CD4-positive, alpha-beta T cell treated with Interleukin-10 for 1 hour (primary cell): ENCODE results near the gene SSBP3.
"Not testable (repeated sequence)": the region's sequence is repeated elsewhere in the genome, so short reads cannot be mapped to it uniquely, and the experiment has no call there.

Experiments used
- DNase-seq: peaks from one replicate; pipeline ENCODE4 v3.0.0-alpha.2; 2020

SSBP3 gene

GRCh38 chr1:54347955-54348699 is 58.1 kb downstream of the SSBP3 start:
- DNase-seq, result no peak

DNA sequence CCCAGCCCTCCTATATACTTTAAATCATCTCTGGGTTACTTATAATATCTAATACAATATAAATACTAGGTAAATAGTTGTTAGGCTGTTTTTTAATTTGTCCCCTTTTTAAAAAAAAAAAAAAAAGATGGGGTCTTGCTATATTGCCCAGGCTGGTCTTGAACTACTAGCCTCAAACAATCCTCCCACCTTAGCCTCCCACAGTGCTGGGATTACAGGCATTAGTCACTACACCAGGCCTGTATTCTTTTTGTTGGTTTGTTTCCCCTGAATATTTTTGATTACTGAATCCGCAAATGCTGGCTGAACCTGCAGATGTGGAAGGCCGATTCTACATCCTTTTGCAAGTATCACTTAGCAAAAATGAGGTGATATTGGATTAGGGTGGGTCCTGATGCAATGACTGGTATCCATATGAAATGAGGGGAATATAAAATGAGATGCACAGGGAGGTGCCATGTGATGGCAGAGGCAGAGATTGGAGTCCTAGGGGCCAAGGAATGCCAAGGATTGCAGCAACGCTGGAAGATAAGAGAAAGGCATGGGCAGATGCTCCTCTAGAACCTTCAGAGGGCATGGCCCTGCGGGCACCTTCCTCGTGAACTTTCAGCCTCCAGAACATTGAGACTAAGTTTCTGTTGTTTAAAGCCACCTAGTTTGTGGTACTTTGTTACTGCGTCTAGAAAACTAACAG is 58.8 kb downstream of the SSBP3 start:
- DNase-seq, result no peak

DNA sequence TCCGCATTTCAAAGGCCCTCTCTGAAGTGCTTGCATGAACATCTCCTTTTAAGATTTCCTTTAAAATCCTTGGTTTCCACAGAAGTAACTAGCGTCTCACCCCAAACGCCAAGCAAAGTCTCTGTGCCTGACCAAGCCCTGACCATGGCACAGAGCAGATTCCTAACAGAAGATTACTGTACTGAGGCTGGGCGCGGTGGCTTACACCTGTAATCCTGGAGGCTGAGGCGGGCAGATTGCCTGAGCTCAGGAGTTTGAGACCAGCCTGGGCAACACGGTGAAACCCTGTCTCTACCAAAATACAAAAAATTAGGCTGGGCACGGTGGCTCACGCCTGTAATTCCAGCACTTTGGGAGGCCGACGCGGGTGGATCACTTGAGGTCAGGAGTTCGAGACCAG is 60.6 kb downstream of the SSBP3 start:
- not testable (repeated sequence) for DNase-seq

- no peak for DNase-seq
Observed at GRCh38 chr1:54345116-54345515, 61.1 kb downstream of the SSBP3 start.

DNA sequence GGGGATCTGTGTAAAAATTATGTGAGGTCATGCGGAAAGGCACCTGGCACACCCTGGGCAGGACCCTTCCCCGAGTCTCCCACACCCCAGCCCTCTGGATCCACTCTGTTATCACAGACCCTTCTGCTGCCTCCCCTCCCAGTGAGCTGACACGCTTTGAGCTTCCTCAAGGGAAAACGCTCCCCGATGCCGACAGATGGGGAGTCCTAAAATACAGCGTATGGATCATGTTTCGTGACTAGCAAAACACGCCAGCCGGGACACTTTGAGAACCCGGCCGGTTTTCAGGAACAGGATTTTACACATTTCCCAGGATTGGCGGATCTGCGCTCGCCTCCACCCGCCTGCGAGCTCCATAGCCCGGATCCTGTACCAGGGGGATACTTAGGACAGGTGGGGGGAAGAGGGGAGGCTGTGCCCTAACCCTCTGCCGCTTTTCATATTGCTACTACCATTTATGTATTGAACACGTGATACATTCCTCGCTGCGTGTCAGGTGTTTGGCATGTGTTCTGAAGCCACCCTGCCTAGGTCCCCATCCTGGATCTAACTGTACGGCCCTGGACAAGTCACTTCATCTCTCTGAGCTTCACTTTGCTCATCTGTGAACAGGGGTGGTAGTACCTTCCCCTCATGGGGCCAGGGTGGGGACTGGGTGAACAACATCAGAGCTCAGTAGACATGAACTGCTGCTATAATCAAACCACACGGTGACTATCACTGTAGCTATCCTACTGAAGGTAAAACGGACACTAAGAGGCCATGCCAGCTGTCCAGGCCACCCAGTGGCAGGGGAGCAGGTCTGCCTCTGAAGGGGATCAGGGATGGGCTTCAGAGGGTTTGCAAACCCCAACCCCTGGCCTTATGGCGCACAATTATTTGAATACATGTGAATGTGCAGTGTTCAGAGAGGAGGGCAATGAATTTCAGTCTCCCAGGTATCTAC is 63.2 kb downstream of the SSBP3 start:
- no peak for DNase-seq

DNA sequence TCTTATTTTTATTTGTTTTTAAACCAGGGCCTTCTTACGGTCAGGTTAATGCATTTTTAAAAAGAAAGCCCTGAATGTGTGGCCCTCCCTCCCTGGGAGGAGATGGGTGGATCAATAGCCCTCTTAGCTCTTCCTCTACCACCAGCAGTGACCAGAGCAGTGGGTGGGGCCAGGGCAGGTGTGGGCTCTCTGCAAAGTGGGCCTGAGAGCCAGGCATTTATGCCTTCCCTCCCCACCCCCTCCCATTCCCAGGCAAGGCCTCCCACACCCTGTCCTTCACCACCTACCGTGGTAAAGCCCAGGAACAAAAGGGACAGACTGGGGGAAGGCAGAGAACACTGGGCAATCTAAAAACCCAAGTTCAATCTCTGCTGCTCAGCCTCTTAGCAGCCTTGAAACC is 63.9 kb downstream of the SSBP3 start:
- DNase-seq, result no peak

DNA sequence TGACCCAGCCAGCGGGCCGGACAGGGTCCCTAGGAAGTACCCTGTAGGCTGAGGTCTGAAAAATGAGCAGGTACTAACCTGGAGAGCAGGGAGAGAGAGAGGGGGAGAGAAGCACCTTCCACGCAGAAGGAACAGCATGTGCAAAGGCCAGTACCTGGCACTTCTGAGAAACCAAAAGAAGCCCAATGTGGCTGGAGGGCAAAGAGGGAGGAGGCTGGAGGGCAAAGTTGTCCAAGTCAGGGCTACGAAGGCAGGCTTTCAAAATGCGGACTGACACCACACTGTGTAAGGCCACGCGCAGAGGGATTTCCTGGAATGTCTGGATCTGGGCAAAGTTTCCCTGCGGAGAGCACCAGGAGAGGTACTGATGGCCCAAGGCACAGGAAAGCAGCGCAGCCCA is 64.4 kb downstream of the SSBP3 start:
- no peak for DNase-seq

- DNase-seq, result no peak
Observed at GRCh38 chr1:54340878-54341277, 65.3 kb downstream of the SSBP3 start.

GRCh38 chr1:54340434-54340833 is 65.8 kb downstream of the SSBP3 start:
- no peak for DNase-seq

DNA sequence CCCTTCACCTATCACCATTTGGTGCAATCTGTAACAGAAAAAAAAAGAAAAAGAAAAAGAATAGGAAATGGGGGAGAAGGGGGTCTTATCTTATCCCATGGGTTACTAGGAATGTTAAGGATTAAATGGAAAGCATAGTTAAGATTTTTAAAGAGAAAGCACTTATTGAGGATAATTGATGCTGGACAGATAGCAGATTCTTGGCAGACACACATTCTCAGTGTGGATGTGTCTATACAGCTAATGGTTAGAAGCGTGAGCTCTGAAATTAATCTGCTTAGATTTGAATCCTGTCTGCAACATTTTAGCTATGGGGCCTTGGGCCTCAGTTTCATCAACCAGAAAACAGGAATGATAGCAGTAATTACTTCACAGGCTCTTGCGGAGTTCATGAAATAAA is 67.1 kb downstream of the SSBP3 start:
- no peak for DNase-seq

DNA sequence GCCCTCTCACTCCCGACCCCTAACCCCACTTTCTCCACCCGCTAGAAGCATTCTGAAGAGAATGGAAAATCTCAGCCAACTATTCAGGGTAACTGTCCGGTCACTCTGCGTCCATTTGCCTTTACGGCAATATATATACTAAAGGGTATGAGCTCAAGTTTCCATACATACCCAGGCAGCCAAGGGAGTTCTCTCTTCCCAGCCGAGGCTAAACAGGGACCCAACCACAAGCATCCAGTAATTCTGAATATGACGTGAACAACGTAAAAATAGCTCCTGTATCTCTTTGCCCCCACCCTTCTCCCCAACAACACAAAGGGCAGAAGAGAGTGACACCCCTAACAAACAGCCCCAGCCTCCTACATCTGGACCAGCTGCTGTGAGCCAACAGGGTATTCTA is 67.7 kb downstream of the SSBP3 start:
- no peak for DNase-seq

DNA sequence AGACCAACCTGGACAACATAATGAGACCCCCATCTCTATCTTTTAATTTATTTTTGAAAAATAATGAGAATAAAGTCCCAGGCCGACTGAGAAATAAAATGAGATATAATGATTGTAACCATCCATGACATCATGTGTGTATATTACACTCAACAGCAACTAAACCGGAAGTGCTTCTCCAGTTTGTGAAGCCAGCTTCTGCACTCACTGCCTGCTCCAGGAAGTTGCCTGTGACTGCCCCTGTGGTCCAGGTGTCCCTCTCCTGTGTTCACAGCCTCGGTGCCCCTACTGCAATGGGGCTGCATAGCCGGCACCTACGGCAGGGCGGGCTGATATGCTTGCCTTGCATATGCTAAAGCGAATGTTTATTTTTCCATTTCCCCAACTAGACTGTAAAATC is 68.3 kb downstream of the SSBP3 start:
- no peak for DNase-seq

GRCh38 chr1:54337034-54337433 is 69.2 kb downstream of the SSBP3 start:
- no peak for DNase-seq

DNA sequence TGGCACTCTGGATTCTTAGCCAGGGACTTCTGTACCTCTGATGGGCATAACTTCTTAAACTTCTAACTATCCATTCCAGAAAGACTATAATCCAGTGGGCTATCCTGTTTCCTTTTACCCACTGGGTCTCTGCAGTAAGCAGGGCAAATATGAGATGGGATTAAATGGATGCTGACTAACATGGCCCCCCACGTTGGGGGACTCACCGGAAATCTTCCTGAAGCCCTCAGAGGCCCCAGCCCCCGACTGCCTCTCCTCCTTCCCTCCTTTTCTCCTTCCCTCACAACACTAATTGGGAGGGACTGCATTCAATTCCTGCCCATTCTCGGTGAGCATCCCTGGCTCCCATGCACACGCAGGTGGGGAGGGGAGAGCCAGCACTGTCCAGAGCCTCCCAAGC is 70.1 kb downstream of the SSBP3 start:
- DNase-seq, result no peak

DNA sequence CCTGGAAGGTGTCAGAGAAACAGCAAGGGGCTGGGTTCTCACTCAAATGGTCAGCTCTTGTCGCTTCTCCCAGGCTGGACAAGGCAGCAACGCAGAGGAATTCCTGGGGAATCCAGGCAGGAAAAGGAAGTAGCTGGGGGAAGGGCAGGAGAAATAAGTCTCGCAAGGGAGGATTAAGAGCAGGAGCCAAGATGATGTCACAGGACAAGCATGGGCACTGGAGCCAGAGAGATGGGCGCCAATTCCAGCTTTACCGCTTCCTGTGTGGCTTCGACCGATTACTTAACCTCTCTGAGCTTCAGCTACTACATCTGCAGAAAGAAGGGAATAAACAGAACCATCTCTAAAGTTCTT is 70.5 kb downstream of the SSBP3 start:
- DNase-seq, result no peak

GRCh38 chr1:54335011-54335754 is 71.0 kb downstream of the SSBP3 start:
- no peak for DNase-seq

- DNase-seq, result no peak
Observed at GRCh38 chr1:54332781-54333585, 73.2 kb downstream of the SSBP3 start.

GRCh38 chr1:54331843-54332463 is 74.2 kb downstream of the SSBP3 start:
- DNase-seq, result no peak

GRCh38 chr1:54331091-54331772 is 75.0 kb downstream of the SSBP3 start:
- no peak for DNase-seq

GRCh38 chr1:54329312-54330003 is 76.7 kb downstream of the SSBP3 start:
- DNase-seq, result no peak
